Stimulated activated CD4-positive, alpha-beta T cell treated with anti-CD3 and anti-CD28 coated beads, Interleukin-15, amount 100 ng/mL, for 48 hours (primary cell): ENCODE data around the gene PTPN1.

Source experiments
- DNase-seq, 2 donors: peaks; one replicate each; pipeline ENCODE4 v3.0.0-alpha.2; 2020; ENCODE audit warnings: low read depth in 2 of 2

The PTPN1 gene

DNA sequence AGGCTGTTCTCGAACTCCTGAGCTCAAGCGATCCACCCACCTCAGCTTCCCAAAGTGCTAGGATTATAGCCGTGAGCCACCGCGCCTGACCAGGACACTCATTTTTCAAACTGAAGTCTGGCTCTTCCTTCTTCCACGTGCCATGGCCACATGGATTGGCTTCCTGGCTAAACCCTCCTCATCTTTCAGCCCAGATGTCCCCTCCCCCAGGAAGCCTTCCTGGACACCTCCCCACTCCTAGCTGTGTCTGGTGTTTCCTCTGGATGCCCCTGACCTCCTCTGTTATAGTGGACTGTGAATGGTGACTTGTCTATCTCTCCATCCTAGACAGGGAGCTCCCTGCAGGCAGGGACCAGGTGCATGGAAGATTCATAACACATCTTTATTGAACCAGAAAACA, 124.0 kb downstream of the PTPN1 start:
- DNase-seq, result no peak
